ENCODE measurements around the gene KRTAP5-3. TPM values are rescaled to one million over a fixed set of nuclear protein-coding genes. Genes with fewer than 3 reads are reported as not detected.
"Not testable (repeated sequence)": the region's sequence is repeated elsewhere in the genome, so short reads cannot be mapped to it uniquely, and the experiment has no call there.

Gene KRTAP5-3
- total RNA-seq, 1 donor from 2014 or later: not detected

DNA sequence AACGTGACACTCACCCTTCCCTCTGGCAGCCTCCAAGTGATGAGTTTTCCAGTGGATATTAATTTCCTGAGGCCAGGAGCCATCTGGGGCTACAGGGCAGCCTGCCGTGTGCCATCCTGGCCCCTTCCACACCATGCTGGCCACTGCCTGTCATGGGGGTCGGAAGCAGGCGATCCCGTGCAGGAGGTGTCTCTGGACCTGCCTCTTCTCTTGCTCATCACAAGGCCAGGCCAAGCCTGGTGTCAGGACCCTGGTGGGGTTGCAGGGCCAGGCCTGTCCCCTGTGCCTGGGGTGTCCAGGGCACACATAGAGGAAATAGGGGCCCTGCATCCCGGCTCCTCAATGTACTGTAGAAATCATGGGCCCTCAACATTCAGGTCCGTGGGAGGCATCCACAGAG is 3.6 kb downstream of the KRTAP5-3 start:
- ATAC-seq (no peak), DNase-seq (no peak)
- intact Hi-C loops (cut with DNase I): no loop called here
- H3K4me3 ChIP-seq: no peak overlapping the region
- peaks cover 6% of the 10 kb centered on the region for H3K27me3 ChIP-seq (ENCODE audit: low read depth)
- no peak for TF ChIP-seq CTCF (IDR thresholded peaks at IDR 0.05)
- H3K9me3 ChIP-seq: no peaks in the 10 kb centered on the region
- H3K27ac ChIP-seq: no peak overlapping the region
- no peaks in the 10 kb centered on the region for H3K4me1 ChIP-seq
- H3K36me3 ChIP-seq: no peaks in the 10 kb centered on the region

GRCh38 chr11:1604181-1604580 is 4.1 kb downstream of the KRTAP5-3 start:
- Histone ChIP-seq H3K4me3 (no peak overlapping the region), H3K36me3 (no peaks in the 10 kb centered on the region), H3K4me1 (no peaks in the 10 kb centered on the region), H3K9me3 (no peaks in the 10 kb centered on the region), H3K27me3 (ENCODE audit: low read depth) (peaks cover 6% of the 10 kb centered on the region), H3K27ac (no peak overlapping the region)
- intact Hi-C loops (cut with DNase I): no loop called here
- TF ChIP-seq CTCF (IDR thresholded peaks at IDR 0.05): no peak
- DNase-seq (no peak), ATAC-seq (peak in 1 of 2 donors; percentile 18)

- Histone ChIP-seq H3K36me3 (no peaks in the 10 kb centered on the region), H3K27ac (no peak overlapping the region), H3K4me3 (no peak overlapping the region), H3K4me1 (no peaks in the 10 kb centered on the region), H3K27me3 (ENCODE audit: low read depth) (peaks cover 9% of the 10 kb centered on the region), H3K9me3 (no peaks in the 10 kb centered on the region)
- no peak for DNase-seq
- intact Hi-C loops (cut with DNase I): no loop called here
- ATAC-seq: no peak
- TF ChIP-seq CTCF (IDR thresholded peaks at IDR 0.05): no peak
Measured at GRCh38 chr11:1603629-1604028, 4.6 kb downstream of the KRTAP5-3 start.

DNA sequence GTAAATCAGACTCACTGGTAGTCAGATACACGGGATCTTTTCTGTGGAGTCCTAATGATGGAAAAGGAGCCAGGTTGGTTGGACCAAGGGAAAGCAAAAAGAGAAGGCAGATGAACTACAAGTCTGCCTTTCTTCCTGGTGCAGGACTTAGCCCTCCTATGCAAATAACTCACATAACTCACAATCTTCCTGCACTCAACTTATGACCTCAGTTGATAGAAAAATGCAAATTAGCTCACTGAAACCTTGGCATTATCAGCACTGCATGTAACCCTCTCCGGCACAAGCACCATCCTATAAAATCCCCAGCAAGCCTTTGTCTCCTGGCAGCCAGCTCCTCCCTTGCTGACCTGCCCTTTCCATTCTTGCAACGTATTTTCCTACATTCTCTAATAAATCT is 6.6 kb downstream of the KRTAP5-3 start:
- ATAC-seq; H3K27me3 ChIP-seq (ENCODE audit: low read depth); H3K27ac ChIP-seq; H3K4me1 ChIP-seq; H3K4me3 ChIP-seq; H3K36me3 ChIP-seq; DNase-seq; H3K9me3 ChIP-seq; intact Hi-C loops (cut with DNase I): not testable (repeated sequence)

- TF ChIP-seq CTCF (IDR thresholded peaks at IDR 0.05): no peak
- ATAC-seq (no peak), DNase-seq (no peak)
- Histone ChIP-seq H3K4me3 (no peak overlapping the region), H3K36me3 (no peaks in the 10 kb centered on the region), H3K27ac (no peak overlapping the region), H3K9me3 (no peaks in the 10 kb centered on the region), H3K27me3 (ENCODE audit: low read depth) (peaks cover 9% of the 10 kb centered on the region), H3K4me1 (no peaks in the 10 kb centered on the region)
- intact Hi-C loops (cut with DNase I): no loop called here
Measured at GRCh38 chr11:1600626-1601025, 7.6 kb downstream of the KRTAP5-3 start.

- Histone ChIP-seq H3K36me3 (no peaks in the 10 kb centered on the region), H3K9me3 (no peaks in the 10 kb centered on the region), H3K27me3 (ENCODE audit: low read depth) (peaks cover 3% of the 10 kb centered on the region), H3K4me1 (no peaks in the 10 kb centered on the region), H3K4me3 (no peak overlapping the region), H3K27ac (no peak overlapping the region)
- DNase-seq (no peak), ATAC-seq (no peak)
- intact Hi-C loops (cut with DNase I): no loop called here
- TF ChIP-seq CTCF (IDR thresholded peaks at IDR 0.05): no peak
Measured at GRCh38 chr11:1598816-1599215, 9.4 kb downstream of the KRTAP5-3 start.

DNA sequence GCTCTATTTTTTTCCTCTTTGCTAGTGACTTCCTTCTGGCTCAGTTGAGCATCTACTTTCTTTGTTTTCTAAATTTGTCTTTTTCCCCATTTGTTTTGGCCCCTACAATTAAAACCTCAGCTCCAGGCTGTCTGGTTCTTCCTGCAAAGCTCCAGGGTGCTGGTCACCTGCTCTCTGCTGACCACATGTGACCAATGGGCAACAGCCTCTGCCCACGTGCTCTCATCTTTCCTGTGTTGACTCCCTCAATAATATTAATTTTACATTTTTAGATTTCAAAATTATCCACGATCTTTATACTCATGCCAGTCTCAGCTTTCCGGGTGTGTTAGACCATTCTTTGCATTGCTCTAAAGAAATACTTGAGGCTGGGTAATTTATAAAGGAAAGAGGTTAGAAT is 9.9 kb downstream of the KRTAP5-3 start:
- H3K27me3 ChIP-seq (ENCODE audit: low read depth); DNase-seq; H3K36me3 ChIP-seq; H3K4me3 ChIP-seq; intact Hi-C loops (cut with DNase I); ATAC-seq; H3K27ac ChIP-seq; H3K9me3 ChIP-seq; H3K4me1 ChIP-seq: not testable (repeated sequence)

All from lower lobe of right lung (tissue), 2 donors.